H1 (cell line): Measurements from ENCODE around the gene SETX. TPM values are rescaled to one million over a fixed set of nuclear protein-coding genes. Genes with fewer than 3 reads are reported as not detected.
A peak's percentile ranks its signal among the peaks of the same experiment; 100 is the strongest.

ENCODE experiments used
- CTCF ChIA-PET: fragments of 300-600 bp; sonication (Branson Sonifier 250); formaldehyde crosslinking; loops from one replicate; lab custom pipeline; 2021; ENCODE audit not compliant: partially characterized antibody; lab: Charles Lee
- POLR2A ChIA-PET: fragments of 300-600 bp; sonication (Branson Sonifier 250); formaldehyde crosslinking; loops from one replicate; lab custom pipeline; 2021; ENCODE audit warnings: inconsistent platforms; ENCODE audit not compliant: partially characterized antibody; lab: Charles Lee
- DNase-seq, 2 experiments: peaks; one replicate each; pipeline versions ENCODE4 v3.0.0 to v3.0.0-alpha.2; 2010 to 2022; ENCODE audit warnings: low spot score in 2 of 2, low read depth in 1 of 2, mixed read lengths in 1 of 2
- FAIRE-seq: peaks from 2 replicates; lab custom pipeline; 2011; peaks lifted over from hg19 to GRCh38; lab: Jason Lieb, UNC
- H2AFZ ChIP-seq: 2 replicates; pipeline ENCODE4 v1.8.1; 2012; ENCODE audit warnings: low read length, inconsistent platforms
- H2AK5ac ChIP-seq: 2 replicates; pipeline ENCODE4 v1.6.1; 2013; ENCODE audit warnings: low read depth, low read length
- H2BK120ac ChIP-seq: replicated peaks from 2 replicates; pipeline ENCODE3; 2013; ENCODE audit warnings: low read depth, low read length, inconsistent platforms
- H2BK12ac ChIP-seq: 2 replicates; pipeline ENCODE4 v1.6.1; 2013; ENCODE audit warnings: low read depth, low read length
- H2BK15ac ChIP-seq: 2 replicates; pipeline ENCODE4 v1.6.1; 2013; ENCODE audit warnings: low read length
- H2BK20ac ChIP-seq: 2 replicates; pipeline ENCODE4 v1.6.1; 2013; ENCODE audit warnings: low read length
- H2BK5ac ChIP-seq: 2 replicates; pipeline ENCODE4 v1.6.1; 2013; ENCODE audit warnings: low read depth, low read length
- H3K14ac ChIP-seq: 2 replicates; pipeline ENCODE4 v1.6.1; 2013; ENCODE audit warnings: inconsistent platforms; ENCODE audit not compliant: insufficient read length
- H3K18ac ChIP-seq: 2 replicates; pipeline ENCODE4 v1.6.1; 2013; ENCODE audit warnings: low read length; ENCODE audit errors: extremely low read depth
- H3K23ac ChIP-seq: 2 replicates; pipeline ENCODE4 v1.6.1; 2013; ENCODE audit warnings: inconsistent platforms; ENCODE audit not compliant: insufficient read length
- H3K23me2 ChIP-seq: 2 replicates; pipeline ENCODE4 v1.6.1; 2013; ENCODE audit warnings: low read depth, low read length
- H3K27ac ChIP-seq: 2 replicates; pipeline ENCODE4 v1.6.1; 2011; ENCODE audit warnings: low read depth, low read length, inconsistent platforms
- H3K27me3 ChIP-seq, 4 experiments: replicated peaks in 1 of 4; 1 replicate in 1 of 4; 2 replicates in 3 of 4; pipeline versions ENCODE4 v1.6.1 to v1.8.1; 2011 to 2013; ENCODE audit warnings: low read length in 3 of 4, mild to moderate bottlenecking in 3 of 4, inconsistent platforms in 2 of 4, mixed read lengths in 2 of 4, moderate library complexity in 1 of 4; ENCODE audit not compliant: control insufficient read depth in 3 of 4, insufficient read depth in 3 of 4; ENCODE audit errors: extremely low read depth in 1 of 4
- H3K36me3 ChIP-seq, 4 experiments: 2 replicates each; pipeline versions ENCODE4 v1.6.1 to v1.8.1; 2011 to 2013; ENCODE audit warnings: mild to moderate bottlenecking in 4 of 4, low read length in 3 of 4, moderate library complexity in 2 of 4, control low read depth in 1 of 4, inconsistent platforms in 1 of 4; ENCODE audit not compliant: insufficient read depth in 4 of 4, control insufficient read depth in 2 of 4
- H3K4ac ChIP-seq: replicated peaks from 2 replicates; pipeline ENCODE3; 2013; ENCODE audit warnings: low read length, low read depth, mixed read lengths, inconsistent platforms; ENCODE audit not compliant: insufficient read length
- H3K4me1 ChIP-seq, 4 experiments: replicated peaks in 1 of 4; 1 replicate in 1 of 4; 2 replicates in 3 of 4; pipeline versions ENCODE4 v1.6.1 to v1.8.1; 2011 to 2013; ENCODE audit warnings: low read length in 3 of 4, inconsistent platforms in 2 of 4, mixed read lengths in 1 of 4; ENCODE audit not compliant: insufficient read depth in 4 of 4, control insufficient read depth in 3 of 4
- H3K4me2 ChIP-seq, 2 experiments: 2 replicates each; pipeline versions ENCODE4 v1.6.1 to v1.8.1; 2011 to 2013; ENCODE audit warnings: low read depth in 2 of 2, low read length in 2 of 2, control low read depth in 1 of 2, inconsistent platforms in 1 of 2, mild to moderate bottlenecking in 1 of 2; ENCODE audit not compliant: insufficient read depth in 1 of 2
- H3K4me3 ChIP-seq, 4 experiments: fragments of 200-600, 300-600 bp in 1 of 4; sonication (generic), shearing (Covaris generic), sonication (Bioruptor Twin) in 1 of 4; 2 replicates each; pipeline versions ENCODE4 v1.5.1 to v1.8.1; 2011 to 2016; ENCODE audit warnings: low read length in 4 of 4, low read depth in 3 of 4, control low read depth in 2 of 4, inconsistent platforms in 2 of 4, mild to moderate bottlenecking in 2 of 4, mixed read lengths in 1 of 4, moderate library complexity in 1 of 4; ENCODE audit not compliant: insufficient read depth in 2 of 4; ENCODE audit errors: extremely low read depth in 1 of 4
- H3K56ac ChIP-seq: replicated peaks from 2 replicates; pipeline ENCODE3; 2013; ENCODE audit warnings: low read depth, mild to moderate bottlenecking, mixed read lengths, low read length, inconsistent platforms; ENCODE audit not compliant: insufficient read length
- H3K79me1 ChIP-seq: 2 replicates; pipeline ENCODE4 v1.6.1; 2013; ENCODE audit warnings: low read depth, low read length, control low read depth
- H3K79me2 ChIP-seq, 2 experiments: 2 replicates each; pipeline versions ENCODE4 v1.6.1 to v1.8.1; 2012 to 2013; ENCODE audit warnings: low read length in 2 of 2, mild to moderate bottlenecking in 2 of 2, inconsistent platforms in 1 of 2; ENCODE audit not compliant: insufficient read depth in 2 of 2, control insufficient read depth in 1 of 2
- H3K9ac ChIP-seq, 4 experiments: replicated peaks in 1 of 4; 1 replicate in 1 of 4; 2 replicates in 3 of 4; pipeline versions ENCODE4 v1.6.1 to v1.8.1; 2011 to 2013; ENCODE audit warnings: low read depth in 3 of 4, low read length in 3 of 4, control low read depth in 2 of 4, mild to moderate bottlenecking in 2 of 4, moderate library complexity in 2 of 4, inconsistent platforms in 1 of 4; ENCODE audit errors: extremely low read depth in 1 of 4
- H3K9me3 ChIP-seq, 2 experiments: 2 replicates each; pipeline versions ENCODE4 v1.6.1 to v1.8.1; 2012 to 2013; ENCODE audit warnings: mild to moderate bottlenecking in 2 of 2, moderate library complexity in 2 of 2, control low read depth in 1 of 2, inconsistent platforms in 1 of 2, low read depth in 1 of 2, low read length in 1 of 2, mixed read lengths in 1 of 2; ENCODE audit not compliant: insufficient read depth in 2 of 2
- H4K20me1 ChIP-seq, 2 experiments: replicated peaks in 1 of 2; 2 replicates each; pipeline versions ENCODE3 to v1.8.1; 2011 to 2013; ENCODE audit warnings: inconsistent platforms in 2 of 2, low read length in 2 of 2, mild to moderate bottlenecking in 1 of 2; ENCODE audit not compliant: insufficient read depth in 2 of 2, control insufficient read depth in 1 of 2
- H4K5ac ChIP-seq: 2 replicates; pipeline ENCODE4 v1.6.1; 2013; ENCODE audit warnings: low read length, low read depth, mixed read lengths, inconsistent platforms; ENCODE audit not compliant: insufficient read length
- H4K8ac ChIP-seq: 2 replicates; pipeline ENCODE4 v1.8.0; 2013; ENCODE audit warnings: mild to moderate bottlenecking, moderate library complexity, low read length, inconsistent platforms; ENCODE audit not compliant: insufficient read depth; ENCODE audit errors: extremely low read depth
- H4K91ac ChIP-seq: replicated peaks from 2 replicates; pipeline ENCODE3; 2013; ENCODE audit warnings: low read length, mixed read lengths, inconsistent platforms; ENCODE audit not compliant: insufficient read length
- HDAC2 ChIP-seq, 2 experiments: fragments of 300-600 bp in 1 of 2; sonication (generic) in 1 of 2; IDR thresholded peaks; 2 replicates each; pipeline ENCODE4 v1.6.1; 2011 to 2012; ENCODE audit warnings: low read depth in 2 of 2, low read length in 2 of 2, mild to moderate bottlenecking in 2 of 2, moderate library complexity in 2 of 2, borderline replicate concordance in 1 of 2, inconsistent platforms in 1 of 2
- KDM1A ChIP-seq: fragments of 200-600, 300-600 bp; sonication (generic); IDR thresholded peaks from 2 replicates; pipeline ENCODE4 v1.7.1; 2016; ENCODE audit warnings: mild to moderate bottlenecking, low read length, borderline replicate concordance
- RAD21 ChIP-seq, 2 experiments: IDR thresholded peaks in 1 of 2; conservative IDR thresholded peaks in 1 of 2; 2 replicates each; pipeline ENCODE4 v1.6.1; 2011; ENCODE audit warnings: low read depth in 2 of 2, low read length in 2 of 2, improper control_type of control experiment in 1 of 2, inconsistent platforms in 1 of 2, mild to moderate bottlenecking in 1 of 2, moderate library complexity in 1 of 2
- WGBS, 2 experiments: shearing (Covaris generic) in 1 of 2; methylation state at CpG; one replicate each; pipeline versions ENCODE4 v1.1.6 to v1.1.7; 2013 to 2015; ENCODE audit warnings: low lambda C conversion rate in 2 of 2, mixed read lengths in 2 of 2, inconsistent platforms in 1 of 2, low coverage in 1 of 2, missing lambda C conversion rate in 1 of 2; ENCODE audit not compliant: insufficient replicate concordance in 2 of 2, insufficient coverage in 1 of 2, insufficient read length in 1 of 2; ENCODE audit errors: extremely low coverage in 1 of 2, missing lambda C conversion rate in 1 of 2; 5-methylcytosine and 5-hydroxymethylcytosine counted together
- polyA plus RNA-seq, 7 experiments: library from polyadenylated mRNA; depleted of rRNA in 3 of 7; stranded (reverse) in 5 of 7; unstranded in 2 of 7; fragments of >200 nt in 5 of 7; fragments of 200-250 nt in 2 of 7; gene quantifications; 1 replicate in 5 of 7; 2 replicates in 1 of 7; 4 replicates in 1 of 7; pipeline versions ENCODE4 v1.2.1 to v1.2.3, GENCODE V29; 2011 to 2013; ENCODE audit warnings: missing spikeins in 2 of 7, mixed read lengths in 2 of 7
- total RNA-seq: library from RNA; stranded (reverse); fragmentation: NEBNext Ultra II Directional; extraction: Animal tissue kit (Norgen Biotek cat#: 25700); gene quantifications from 2 replicates; pipeline ENCODE4 v1.2.1, GENCODE V29; 2021
- TF ChIP-seq, protein P1 (sequence below): IDR thresholded peaks from 2 replicates; pipeline ENCODE4 v1.6.1; 2011; ENCODE audit warnings: low read length, improper control_type of control experiment

SETX gene
- total and polyA plus RNA-seq, 2 of the 8 experiments (the other 6 are each of a cell fraction or from before 2014, with no cell fraction given) = 15.1 to 37.9 TPM

DNA sequence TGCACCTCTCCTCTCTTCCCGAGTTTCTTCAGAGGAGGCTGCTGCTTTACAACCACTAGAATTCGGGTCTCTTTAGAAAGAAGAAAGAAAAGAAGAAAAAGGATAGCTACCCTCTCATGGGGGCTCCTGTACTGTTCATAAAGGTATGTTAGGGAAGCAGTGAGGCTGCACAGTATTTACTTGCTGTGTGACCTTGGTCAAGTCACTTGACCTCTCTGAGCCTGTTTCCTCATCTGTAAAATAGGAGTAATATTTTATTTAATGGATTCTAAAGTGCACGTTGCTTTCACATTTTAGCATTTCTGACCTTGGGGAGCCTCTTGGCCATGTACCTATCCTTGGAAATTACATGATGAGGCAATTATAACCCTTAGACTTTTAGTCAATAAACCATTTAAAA is 88.8 kb downstream of the SETX start:
- H3K4me2 ChIP-seq = no peak overlapping the region
- H3K27ac ChIP-seq = no peak overlapping the region
- H3K18ac ChIP-seq = no peak overlapping the region
- H3K4ac ChIP-seq = no peak overlapping the region
- no peak overlapping the region for H4K5ac ChIP-seq
- H3K56ac ChIP-seq = no peak overlapping the region
- ChIA-PET CTCF (interaction anchor here (0.6 to 1.6 kb wide), 3 partner anchors 25 to 503 kb away, joined by 3 to 5 read pairs (median 3); no protein-coding TSS in a partner anchor), POLR2A (no interaction called here)
- WGBS, 2 experiments = 81% methylated on average over 3 of the region's 3 CpGs; no CpG with 5 or more reads in 1 of the 2 experiments
- H3K9me3 ChIP-seq = no peaks in the 10 kb centered on the region
- no peak overlapping the region for H4K91ac ChIP-seq
- TF ChIP-seq, protein P1, sequence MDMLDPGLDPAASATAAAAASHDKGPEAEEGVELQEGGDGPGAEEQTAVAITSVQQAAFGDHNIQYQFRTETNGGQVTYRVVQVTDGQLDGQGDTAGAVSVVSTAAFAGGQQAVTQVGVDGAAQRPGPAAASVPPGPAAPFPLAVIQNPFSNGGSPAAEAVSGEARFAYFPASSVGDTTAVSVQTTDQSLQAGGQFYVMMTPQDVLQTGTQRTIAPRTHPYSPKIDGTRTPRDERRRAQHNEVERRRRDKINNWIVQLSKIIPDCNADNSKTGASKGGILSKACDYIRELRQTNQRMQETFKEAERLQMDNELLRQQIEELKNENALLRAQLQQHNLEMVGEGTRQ = no peak
- peak in 1 of 2 experiments; percentile 40; a peak in 1 of 4 replicates for TF ChIP-seq HDAC2 (IDR thresholded peaks at IDR 0.05; ENCODE audit: borderline replicate concordance in 1 of 2, low read depth in 2 of 2, low read length in 2 of 2)
- TF ChIP-seq RAD21 (IDR thresholded peaks at IDR 0.05 in 1 of 2, conservative IDR thresholded peaks at IDR 0.05 in 1 of 2; ENCODE audit: low read depth in 2 of 2, low read length in 2 of 2) = no peak
- peak; percentile 81 for TF ChIP-seq KDM1A
- no peak overlapping the region for H2BK20ac ChIP-seq
- no peak overlapping the region for H2BK15ac ChIP-seq
- no peak overlapping the region for H2BK12ac ChIP-seq
- no peak overlapping the region for H2AK5ac ChIP-seq
- no peak overlapping the region for H3K4me3 ChIP-seq
- peaks cover under 1 to 4% of the 10 kb centered on the region in 2 experiments for H4K20me1 ChIP-seq
- H3K79me2 ChIP-seq = no peaks in the 10 kb centered on the region
- H3K36me3 ChIP-seq = peaks cover 10 to 57% (median 30%) of the 10 kb centered on the region in 4 experiments
- H4K8ac ChIP-seq = no peak overlapping the region
- no peak overlapping the region for H3K14ac ChIP-seq
- H3K23me2 ChIP-seq = no peaks in the 10 kb centered on the region
- H3K27me3 ChIP-seq = no peaks in the 10 kb centered on the region
- H2AFZ ChIP-seq = no peak overlapping the region
- no peaks in the 10 kb centered on the region for H3K4me1 ChIP-seq
- no peaks in the 10 kb centered on the region for H3K79me1 ChIP-seq
- H3K23ac ChIP-seq = no peak overlapping the region
- H2BK5ac ChIP-seq = no peak overlapping the region
- DNase-seq = no peak
- H3K9ac ChIP-seq = no peak overlapping the region
- no peak overlapping the region for H2BK120ac ChIP-seq
- FAIRE-seq = no peak
